HCT116 (cell line): ENCODE measurements around the gene NLRC5. TPM values are rescaled to one million over a fixed set of nuclear protein-coding genes. Genes with fewer than 3 reads are reported as not detected.

Experiments used
- ATAC-seq: fragments of 200-7000 bp; cut with Tn5 transposase; 2 replicates; pipeline ENCODE4 v1.9.1; 2020; ENCODE audit warnings: mild to moderate bottlenecking, moderate library complexity
- BruUV-seq: library from RNA; stranded (reverse); fragments of 400-500 nt; replicated peaks from 2 replicates; lab custom pipeline; 2021; lab: Mats Ljungman, UMichigan
- CTCF ChIA-PET: fragments of 300-600 bp; sonication (Branson Sonifier 250); formaldehyde crosslinking; loops from one replicate; lab custom pipeline; 2021; ENCODE audit warnings: antibody characterized with exemption; lab: Charles Lee
- POLR2A ChIA-PET: fragments of 300-600, 350-600 bp; sonication (Branson Sonifier 250); formaldehyde crosslinking; loops from one replicate; lab custom pipeline; 2021; ENCODE audit warnings: antibody characterized with exemption; lab: Charles Lee
- RAD21 ChIA-PET, 2 experiments: fragments of 300-600 bp; sonication (Branson Sonifier 250); formaldehyde crosslinking; loops; one replicate each; lab custom pipeline; 2023; ENCODE audit warnings: low total read pairs in 2 of 2; ENCODE audit not compliant: uncharacterized antibody in 2 of 2, unreplicated experiment in 2 of 2, low non-redundant PET in 1 of 2; lab: Charles Lee
- DNase-seq: peaks from one replicate; pipeline ENCODE4 v3.0.0-alpha.2; 2010; ENCODE audit warnings: low read depth, low spot score
- H2AFZ ChIP-seq: fragments of 200-600 bp; shearing (Covaris generic), sonication (generic); 2 replicates; pipeline ENCODE4 v1.6.1; 2017; ENCODE audit warnings: low read depth, mixed run types, mixed read lengths, antibody characterized with exemption, low read length; ENCODE audit not compliant: poor library complexity, severe bottlenecking
- H3K27ac ChIP-seq: 2 replicates; pipeline ENCODE4 v1.5.1; 2012; ENCODE audit warnings: low read depth, low read length
- H3K27me3 ChIP-seq: fragments of 200-600 bp; sonication (generic); 2 replicates; pipeline ENCODE4 v1.6.1; 2016; ENCODE audit warnings: mixed run types, low read length, mixed read lengths; ENCODE audit not compliant: insufficient read depth
- H3K36me3 ChIP-seq, 2 experiments: fragments of 200-500 bp in 1 of 2; fragments of 200-600 bp in 1 of 2; sonication (Bioruptor generic) in 1 of 2; sonication (generic) in 1 of 2; 2 replicates each; pipeline versions ENCODE4 v1.5.1 to v1.6.1; 2014 to 2016; ENCODE audit warnings: low read length in 2 of 2, inconsistent platforms in 1 of 2, mixed read lengths in 1 of 2, mixed run types in 1 of 2; ENCODE audit not compliant: insufficient read depth in 2 of 2, control insufficient read depth in 1 of 2
- H3K4me1 ChIP-seq, 2 experiments: fragments of 200-600 bp in 1 of 2; sonication (generic) in 1 of 2; 2 replicates each; pipeline versions ENCODE4 v1.5.1 to v1.6.1; 2012 to 2017; ENCODE audit warnings: low read length in 2 of 2, inconsistent platforms in 1 of 2, mild to moderate bottlenecking in 1 of 2, mixed read lengths in 1 of 2, mixed run types in 1 of 2, moderate library complexity in 1 of 2; ENCODE audit not compliant: insufficient read depth in 2 of 2, control insufficient read depth in 1 of 2
- H3K4me2 ChIP-seq: fragments of 200-600 bp; sonication (generic); 2 replicates; pipeline ENCODE4 v1.6.1; 2017; ENCODE audit warnings: mixed run types, low read length, mixed read lengths
- H3K4me3 ChIP-seq, 2 experiments: fragments of 200-600 bp in 1 of 2; sonication (generic) in 1 of 2; replicated peaks in 1 of 2; 2 replicates each; pipeline ENCODE4 v1.5.1; 2011 to 2016; ENCODE audit warnings: low read length in 2 of 2, control low read depth in 1 of 2, low read depth in 1 of 2, mild to moderate bottlenecking in 1 of 2, mixed read lengths in 1 of 2, mixed run types in 1 of 2
- H3K79me2 ChIP-seq: fragments of 200-600 bp; sonication (generic); 2 replicates; pipeline ENCODE4 v1.6.1; 2017; ENCODE audit warnings: mild to moderate bottlenecking, mixed run types, low read length, moderate library complexity, mixed read lengths; ENCODE audit not compliant: insufficient read depth
- H3K9ac ChIP-seq: fragments of 200-600 bp; sonication (generic); 2 replicates; pipeline ENCODE4 v1.6.1; 2016; ENCODE audit warnings: low read length, mixed read lengths
- H3K9me2 ChIP-seq: fragments of 200-600 bp; sonication (generic), shearing (Covaris generic); 2 replicates; pipeline ENCODE4 v1.6.1; 2017; ENCODE audit warnings: mixed run types, mild to moderate bottlenecking, moderate library complexity; ENCODE audit not compliant: insufficient read depth
- H3K9me3 ChIP-seq, 2 experiments: fragments of 200-500 bp in 1 of 2; fragments of 200-600 bp in 1 of 2; sonication (Bioruptor generic) in 1 of 2; sonication (generic) in 1 of 2; 2 replicates each; pipeline ENCODE4 v1.6.1; 2014 to 2017; ENCODE audit warnings: low read length in 2 of 2, mixed read lengths in 2 of 2, inconsistent platforms in 1 of 2, low read depth in 1 of 2, mild to moderate bottlenecking in 1 of 2, mixed run types in 1 of 2, moderate library complexity in 1 of 2; ENCODE audit not compliant: control insufficient read depth in 1 of 2, insufficient read depth in 1 of 2
- H4K20me1 ChIP-seq: fragments of 200-600 bp; sonication (generic), shearing (Covaris generic); 2 replicates; pipeline ENCODE4 v1.6.1; 2017; ENCODE audit warnings: mixed run types, mild to moderate bottlenecking, moderate library complexity; ENCODE audit not compliant: insufficient read depth
- ATF3 ChIP-seq: IDR thresholded peaks from 2 replicates; pipeline ENCODE4 v1.6.1; 2012
- CBX3 ChIP-seq: IDR thresholded peaks from 2 replicates; pipeline ENCODE4 v1.6.1; 2012; ENCODE audit warnings: low read depth
- CEBPB ChIP-seq: IDR thresholded peaks from 2 replicates; pipeline ENCODE4 v1.6.1; 2012; ENCODE audit warnings: low read depth
- EGR1 ChIP-seq: IDR thresholded peaks from 2 replicates; pipeline ENCODE4 v1.6.1; 2012; ENCODE audit warnings: low read depth
- ELF1 ChIP-seq: IDR thresholded peaks from 2 replicates; pipeline ENCODE4 v1.6.1; 2012; ENCODE audit warnings: low read depth, borderline replicate concordance
- EZH2phosphoT487 ChIP-seq: fragments of 200-600 bp; IDR thresholded peaks from 2 replicates; pipeline ENCODE4 v1.6.1; 2018; ENCODE audit warnings: antibody characterized with exemption, borderline replicate concordance
- FOSL1 ChIP-seq: IDR thresholded peaks from 2 replicates; pipeline ENCODE4 v1.6.1; 2012; ENCODE audit warnings: low read depth
- JUND ChIP-seq: IDR thresholded peaks from 2 replicates; pipeline ENCODE4 v1.6.1; 2012
- POLR2A ChIP-seq: IDR thresholded peaks from 2 replicates; pipeline ENCODE4 v1.7.0; 2011; ENCODE audit warnings: borderline replicate concordance; ENCODE audit not compliant: insufficient read depth, insufficient read length; ENCODE audit errors: extremely low read depth
- SRF ChIP-seq: IDR thresholded peaks from 2 replicates; pipeline ENCODE4 v1.6.1; 2012; ENCODE audit warnings: low read depth
- YY1 ChIP-seq: IDR thresholded peaks from 2 replicates; pipeline ENCODE4 v1.6.1; 2011; ENCODE audit warnings: low read length, low read depth, moderate library complexity, mild to moderate bottlenecking; ENCODE audit not compliant: insufficient replicate concordance; ENCODE audit errors: extremely low read depth
- ZFX ChIP-seq: fragments of 450-650 bp; IDR thresholded peaks from 2 replicates; pipeline ENCODE4 v1.6.1; 2017
- ZNF274 ChIP-seq: fragments of 200-500 bp; sonication (Bioruptor generic); IDR thresholded peaks from 2 replicates; pipeline ENCODE4 v1.6.1; 2014; ENCODE audit warnings: mild to moderate bottlenecking, low read depth, low read length, inconsistent platforms
- intact Hi-C: fragments of 100-400 bp; cut with micrococcal nuclease; formaldehyde crosslinking; loops from 2 replicates; pipeline ENCODE4 v1.10.0; 2022
- total RNA-seq: library from RNA; stranded (reverse); gene quantifications from one replicate; pipeline ENCODE4 v1.2.1, GENCODE V29; 2021; ENCODE audit not compliant: unreplicated experiment
- TF ChIP-seq, protein P1 (sequence below), 3 experiments: fragments of 200-600 bp in 1 of 3; sonication (generic) in 1 of 3; IDR thresholded peaks in 2 of 3; conservative IDR thresholded peaks in 1 of 3; 2 replicates each; pipeline ENCODE4 v1.5.1; 2012 to 2017; ENCODE audit warnings: low read depth in 2 of 3, low read length in 2 of 3, antibody characterized with exemption in 1 of 3, borderline replicate concordance in 1 of 3, control low read depth in 1 of 3, mild to moderate bottlenecking in 1 of 3, mixed read lengths in 1 of 3, mixed run types in 1 of 3, moderate library complexity in 1 of 3; ENCODE audit not compliant: insufficient read depth in 1 of 3
- TF ChIP-seq, protein P2 (sequence below): IDR thresholded peaks from 2 replicates; pipeline ENCODE4 v1.6.1; 2012; ENCODE audit warnings: low read depth

NLRC5 gene
- total RNA-seq, 1 experiment from 2014 or later = 10.4 TPM

GRCh38 chr16:56998861-56999260, 9.5 kb downstream of the NLRC5 start (continued):
- TF ChIP-seq, protein P1, sequence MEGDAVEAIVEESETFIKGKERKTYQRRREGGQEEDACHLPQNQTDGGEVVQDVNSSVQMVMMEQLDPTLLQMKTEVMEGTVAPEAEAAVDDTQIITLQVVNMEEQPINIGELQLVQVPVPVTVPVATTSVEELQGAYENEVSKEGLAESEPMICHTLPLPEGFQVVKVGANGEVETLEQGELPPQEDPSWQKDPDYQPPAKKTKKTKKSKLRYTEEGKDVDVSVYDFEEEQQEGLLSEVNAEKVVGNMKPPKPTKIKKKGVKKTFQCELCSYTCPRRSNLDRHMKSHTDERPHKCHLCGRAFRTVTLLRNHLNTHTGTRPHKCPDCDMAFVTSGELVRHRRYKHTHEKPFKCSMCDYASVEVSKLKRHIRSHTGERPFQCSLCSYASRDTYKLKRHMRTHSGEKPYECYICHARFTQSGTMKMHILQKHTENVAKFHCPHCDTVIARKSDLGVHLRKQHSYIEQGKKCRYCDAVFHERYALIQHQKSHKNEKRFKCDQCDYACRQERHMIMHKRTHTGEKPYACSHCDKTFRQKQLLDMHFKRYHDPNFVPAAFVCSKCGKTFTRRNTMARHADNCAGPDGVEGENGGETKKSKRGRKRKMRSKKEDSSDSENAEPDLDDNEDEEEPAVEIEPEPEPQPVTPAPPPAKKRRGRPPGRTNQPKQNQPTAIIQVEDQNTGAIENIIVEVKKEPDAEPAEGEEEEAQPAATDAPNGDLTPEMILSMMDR (IDR thresholded peaks at IDR 0.05 in 2 of 3, conservative IDR thresholded peaks at IDR 0.05 in 1 of 3; ENCODE audit: borderline replicate concordance in 1 of 3, insufficient read depth in 1 of 3, low read depth in 2 of 3, low read length in 2 of 3) = no peak
- TF ChIP-seq CEBPB (no peak), ATF3 (no peak)

DNA sequence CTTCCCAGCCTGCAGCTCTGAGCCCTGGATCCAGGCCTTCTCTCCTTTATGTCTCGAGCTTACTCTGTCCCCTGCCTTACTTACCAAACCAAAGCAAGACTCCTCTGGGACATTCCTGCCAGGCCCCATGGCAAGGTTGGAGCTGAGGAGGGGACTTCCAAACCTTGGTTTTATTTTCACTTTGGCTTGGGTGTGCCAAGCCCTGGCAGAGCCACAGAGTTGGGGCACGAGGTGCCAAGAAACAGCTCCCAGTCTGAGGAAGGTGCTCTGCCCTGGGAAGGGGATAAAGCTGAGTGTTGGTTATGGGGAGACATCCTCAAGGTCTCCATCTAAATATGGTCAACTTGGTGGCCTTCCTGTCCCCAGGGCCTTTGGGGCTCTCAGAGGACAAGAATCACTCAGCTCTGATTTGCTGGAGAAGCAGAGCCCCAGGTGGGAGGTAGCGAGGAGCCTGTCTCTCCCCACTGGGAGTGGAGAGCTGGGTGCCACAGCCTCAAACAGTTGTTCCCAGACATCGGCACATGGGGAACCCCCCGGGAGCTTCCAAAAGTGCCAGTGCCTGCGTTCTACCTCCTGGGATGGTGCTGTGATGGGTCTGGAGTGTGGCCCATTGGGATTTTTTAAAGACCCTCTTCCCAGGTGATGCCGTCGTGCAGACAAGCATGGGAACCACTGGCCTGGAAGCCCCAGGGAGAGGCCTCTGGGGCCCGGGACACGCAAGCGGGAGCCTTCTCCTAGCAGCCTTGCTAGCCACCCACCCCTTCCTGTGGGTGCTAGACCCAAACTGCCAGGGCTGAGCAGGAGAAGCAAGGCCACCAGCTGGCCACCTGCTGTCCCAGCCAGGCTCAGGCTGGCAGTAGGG, 10.3 kb downstream of the NLRC5 start:
- intact Hi-C loops = no loop called here
- Histone ChIP-seq H3K27me3 (no peaks in the 10 kb centered on the region), H3K4me2 (0 out of 2 replicates have a peak overlapping the region, but pooled peaks have one; percentile 29), H3K79me2 (no peaks in the 10 kb centered on the region), H3K36me3 (no peaks in the 10 kb centered on the region), H4K20me1 (no peaks in the 10 kb centered on the region), H3K9ac (no peak overlapping the region), H3K9me2 (no peaks in the 10 kb centered on the region), H3K4me1 (peaks cover 0 to 16% of the 10 kb centered on the region in 2 experiments; a peak in 3 of 4 replicates), H3K4me3 (no peak overlapping the region), H3K27ac (no peak overlapping the region), H2AFZ (no peak overlapping the region), H3K9me3 (no peaks in the 10 kb centered on the region)
- ChIA-PET POLR2A (interaction anchor here (0.6 kb wide), 1 partner anchor 21 kb away, joined by 4 read pairs; no protein-coding TSS in a partner anchor), CTCF (no interaction called here), RAD21 (no interaction called here)
- no peak for DNase-seq
- no peak for ATAC-seq
- no TSS peak for BruUV-seq
- TF ChIP-seq FOSL1 (no peak), POLR2A (no peak), ELF1 (no peak), CBX3 (no peak), EGR1 (no peak), SRF (no peak), EZH2phosphoT487 (no peak), YY1 (no peak), JUND (no peak), ZFX (no peak), CEBPB (no peak), ZNF274 (no peak), ATF3 (no peak)
- TF ChIP-seq, protein P2, sequence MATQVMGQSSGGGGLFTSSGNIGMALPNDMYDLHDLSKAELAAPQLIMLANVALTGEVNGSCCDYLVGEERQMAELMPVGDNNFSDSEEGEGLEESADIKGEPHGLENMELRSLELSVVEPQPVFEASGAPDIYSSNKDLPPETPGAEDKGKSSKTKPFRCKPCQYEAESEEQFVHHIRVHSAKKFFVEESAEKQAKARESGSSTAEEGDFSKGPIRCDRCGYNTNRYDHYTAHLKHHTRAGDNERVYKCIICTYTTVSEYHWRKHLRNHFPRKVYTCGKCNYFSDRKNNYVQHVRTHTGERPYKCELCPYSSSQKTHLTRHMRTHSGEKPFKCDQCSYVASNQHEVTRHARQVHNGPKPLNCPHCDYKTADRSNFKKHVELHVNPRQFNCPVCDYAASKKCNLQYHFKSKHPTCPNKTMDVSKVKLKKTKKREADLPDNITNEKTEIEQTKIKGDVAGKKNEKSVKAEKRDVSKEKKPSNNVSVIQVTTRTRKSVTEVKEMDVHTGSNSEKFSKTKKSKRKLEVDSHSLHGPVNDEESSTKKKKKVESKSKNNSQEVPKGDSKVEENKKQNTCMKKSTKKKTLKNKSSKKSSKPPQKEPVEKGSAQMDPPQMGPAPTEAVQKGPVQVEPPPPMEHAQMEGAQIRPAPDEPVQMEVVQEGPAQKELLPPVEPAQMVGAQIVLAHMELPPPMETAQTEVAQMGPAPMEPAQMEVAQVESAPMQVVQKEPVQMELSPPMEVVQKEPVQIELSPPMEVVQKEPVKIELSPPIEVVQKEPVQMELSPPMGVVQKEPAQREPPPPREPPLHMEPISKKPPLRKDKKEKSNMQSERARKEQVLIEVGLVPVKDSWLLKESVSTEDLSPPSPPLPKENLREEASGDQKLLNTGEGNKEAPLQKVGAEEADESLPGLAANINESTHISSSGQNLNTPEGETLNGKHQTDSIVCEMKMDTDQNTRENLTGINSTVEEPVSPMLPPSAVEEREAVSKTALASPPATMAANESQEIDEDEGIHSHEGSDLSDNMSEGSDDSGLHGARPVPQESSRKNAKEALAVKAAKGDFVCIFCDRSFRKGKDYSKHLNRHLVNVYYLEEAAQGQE = no peak
- TF ChIP-seq, protein P1 (IDR thresholded peaks at IDR 0.05 in 2 of 3, conservative IDR thresholded peaks at IDR 0.05 in 1 of 3; ENCODE audit: borderline replicate concordance in 1 of 3, insufficient read depth in 1 of 3, low read depth in 2 of 3, low read length in 2 of 3) = no peak
